Keratinocyte (primary cell): ENCODE measurements around the gene TNPO1. TPM values are rescaled to one million over a fixed set of nuclear protein-coding genes. Genes with fewer than 3 reads are reported as not detected.

Experiments used
- DNase-seq: peaks from one replicate; pipeline ENCODE4 v3.0.0-alpha.2; 2011; ENCODE audit warnings: low read depth, missing footprints, low spot score
- FAIRE-seq: peaks from 2 replicates; lab custom pipeline; 2011; peaks lifted over from hg19 to GRCh38; lab: Jason Lieb, UNC
- H2AFZ ChIP-seq: 2 replicates; pipeline ENCODE4 v1.6.0; 2012; ENCODE audit warnings: low read length, control low read depth, inconsistent platforms; ENCODE audit not compliant: control insufficient read depth
- H3K27ac ChIP-seq: 2 replicates; pipeline ENCODE4 v1.5.1; 2011; ENCODE audit warnings: low read length; ENCODE audit not compliant: control insufficient read depth, insufficient read depth
- H3K27me3 ChIP-seq: 3 replicates; pipeline ENCODE4 v1.6.0; 2011; ENCODE audit warnings: low read length; ENCODE audit not compliant: control insufficient read depth, insufficient read depth; ENCODE audit errors: extremely low read depth
- H3K36me3 ChIP-seq, 2 experiments: 2 replicates in 1 of 2; 3 replicates in 1 of 2; pipeline ENCODE4 v1.5.1; 2011; ENCODE audit warnings: low read length in 2 of 2, mild to moderate bottlenecking in 1 of 2; ENCODE audit not compliant: control insufficient read depth in 2 of 2, insufficient read depth in 2 of 2; ENCODE audit errors: extremely low read depth in 1 of 2
- H3K4me1 ChIP-seq: 3 replicates; pipeline ENCODE4 v1.5.1; 2011; ENCODE audit warnings: low read length; ENCODE audit not compliant: control insufficient read depth, insufficient read depth; ENCODE audit errors: extremely low read depth
- H3K4me2 ChIP-seq: 3 replicates; pipeline ENCODE4 v1.6.0; 2011; ENCODE audit warnings: low read depth, low read length; ENCODE audit not compliant: control insufficient read depth, insufficient read depth; ENCODE audit errors: extremely low read depth
- H3K4me3 ChIP-seq, 3 experiments: fragments of 200-600 bp in 1 of 3; sonication (generic) in 1 of 3; 2 replicates in 2 of 3; 3 replicates in 1 of 3; pipeline ENCODE4 v1.5.1; 2011 to 2016; ENCODE audit warnings: low read length in 3 of 3, mild to moderate bottlenecking in 3 of 3, control low read depth in 2 of 3, inconsistent platforms in 1 of 3, low read depth in 1 of 3, mixed read lengths in 1 of 3, mixed run types in 1 of 3, moderate library complexity in 1 of 3; ENCODE audit not compliant: control insufficient read depth in 2 of 3, insufficient read depth in 2 of 3; ENCODE audit errors: extremely low read depth in 1 of 3
- H3K79me2 ChIP-seq: 2 replicates; pipeline ENCODE4 v1.6.0; 2012; ENCODE audit warnings: low read length; ENCODE audit not compliant: control insufficient read depth, insufficient read depth
- H3K9ac ChIP-seq: 3 replicates; pipeline ENCODE4 v1.6.0; 2011; ENCODE audit warnings: low read length; ENCODE audit not compliant: control insufficient read depth, insufficient read depth; ENCODE audit errors: extremely low read depth
- H3K9me1 ChIP-seq: 3 replicates; pipeline ENCODE4 v1.6.0; 2011; ENCODE audit warnings: low read length; ENCODE audit not compliant: control insufficient read depth, insufficient read depth; ENCODE audit errors: extremely low read depth
- H3K9me3 ChIP-seq: 2 replicates; pipeline ENCODE4 v1.5.1; 2012; ENCODE audit warnings: low read depth, low read length; ENCODE audit not compliant: control insufficient read depth
- H4K20me1 ChIP-seq: 3 replicates; pipeline ENCODE4 v1.6.0; 2011; ENCODE audit warnings: low read length; ENCODE audit not compliant: control insufficient read depth, insufficient read depth; ENCODE audit errors: extremely low read depth
- CTCF ChIP-seq, 3 experiments: IDR thresholded peaks in 1 of 3; conservative IDR thresholded peaks in 1 of 3; optimal IDR thresholded peaks in 1 of 3; 2 replicates in 2 of 3; 3 replicates in 1 of 3; pipeline versions ENCODE3 to v1.5.1; 2011; ENCODE audit warnings: low read length in 3 of 3, mild to moderate bottlenecking in 3 of 3, moderate library complexity in 2 of 3, control low read depth in 1 of 3, inconsistent platforms in 1 of 3; ENCODE audit not compliant: insufficient read depth in 2 of 3; ENCODE audit errors: extremely low read depth in 1 of 3
- EZH2 ChIP-seq: IDR thresholded peaks from one replicate; pipeline ENCODE4 v1.6.1; 2012; ENCODE audit warnings: inconsistent platforms, mild to moderate bottlenecking, low read length, moderate library complexity
- dilution Hi-C: fragments of 300-500 bp; cut with MboI; formaldehyde crosslinking; loops from one replicate; pipeline ENCODE4 v1.7.0; 2020; ENCODE audit warnings: low sequenced_read_pairs; ENCODE audit not compliant: extremely low pct_ligation_motif_present
- polyA plus RNA-seq, 5 experiments: library from polyadenylated mRNA; depleted of rRNA in 3 of 5; stranded (reverse) in 3 of 5; stranded (forward) in 1 of 5; unstranded in 1 of 5; fragments of >200 nt; gene quantifications; 1 replicate in 1 of 5; 2 replicates in 3 of 5; 3 replicates in 1 of 5; pipeline versions ENCODE4 v1.2.1 to v1.2.3, GENCODE V29; 2011 to 2012; ENCODE audit warnings: missing spikeins in 2 of 5, low read depth in 1 of 5, low replicate concordance in 1 of 5

TNPO1 gene
- polyA plus RNA-seq, 1 donor (not counting 4 experiments of a cell fraction or from before 2014, with no cell fraction given): 123 TPM

- Histone ChIP-seq H3K9ac (no peak overlapping the region), H3K9me1 (no peaks in the 10 kb centered on the region), H3K27me3 (no peaks in the 10 kb centered on the region), H3K9me3 (no peaks in the 10 kb centered on the region), H4K20me1 (peaks cover 2% of the 10 kb centered on the region), H3K4me3 (no peak overlapping the region), H3K4me1 (peaks cover 12% of the 10 kb centered on the region), H3K36me3 (peaks cover 9 to 29% of the 10 kb centered on the region in 2 experiments), H3K4me2 (no peak overlapping the region), H2AFZ (no peak overlapping the region), H3K27ac (no peak overlapping the region), H3K79me2 (peaks cover 90% of the 10 kb centered on the region)
- FAIRE-seq (no peak), DNase-seq (no peak)
- TF ChIP-seq EZH2 (no peak), CTCF (optimal IDR thresholded peaks at IDR 0.05 in 1 of 3, IDR thresholded peaks at IDR 0.05 in 1 of 3, conservative IDR thresholded peaks at IDR 0.05 in 1 of 3; ENCODE audit: extremely low read depth in 1 of 3, insufficient read depth in 2 of 3, low read length in 3 of 3) (no peak)
- dilution Hi-C loops: no loop called here
Measured at GRCh38 chr5:72854419-72854818, 38.0 kb downstream of the TNPO1 start.

DNA sequence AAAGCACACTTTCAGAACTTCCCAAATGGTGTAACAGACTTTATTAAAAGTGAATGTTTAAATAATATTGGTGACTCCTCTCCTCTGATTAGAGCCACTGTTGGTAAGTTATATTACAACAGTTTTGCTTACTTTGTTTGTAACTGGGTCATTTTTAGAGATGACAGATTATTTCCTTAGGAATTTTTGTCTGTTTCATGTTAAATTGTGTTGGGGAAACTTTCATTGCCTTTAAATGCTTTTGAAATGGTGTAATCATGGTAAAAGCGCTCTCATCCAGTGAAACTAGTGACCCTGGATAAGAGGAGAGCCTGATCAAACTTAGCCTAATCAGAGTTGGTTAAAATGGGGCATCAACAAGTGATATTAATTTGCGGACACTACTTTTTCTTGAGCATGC, 39.4 kb downstream of the TNPO1 start:
- H3K36me3 ChIP-seq: peaks cover 9 to 34% of the 10 kb centered on the region in 2 experiments
- H3K4me1 ChIP-seq: peaks cover 4% of the 10 kb centered on the region
- no peaks in the 10 kb centered on the region for H3K9me3 ChIP-seq
- no peak overlapping the region for H3K4me3 ChIP-seq
- no peak overlapping the region for H3K4me2 ChIP-seq
- dilution Hi-C loops: no loop called here
- H3K27ac ChIP-seq: no peak overlapping the region
- H3K27me3 ChIP-seq: no peaks in the 10 kb centered on the region
- peaks cover 88% of the 10 kb centered on the region for H3K79me2 ChIP-seq
- no peaks in the 10 kb centered on the region for H4K20me1 ChIP-seq
- FAIRE-seq: no peak
- H3K9ac ChIP-seq: no peak overlapping the region
- no peaks in the 10 kb centered on the region for H3K9me1 ChIP-seq
- no peak overlapping the region for H2AFZ ChIP-seq
- DNase-seq: no peak
- TF ChIP-seq CTCF (optimal IDR thresholded peaks at IDR 0.05 in 1 of 3, IDR thresholded peaks at IDR 0.05 in 1 of 3, conservative IDR thresholded peaks at IDR 0.05 in 1 of 3; ENCODE audit: extremely low read depth in 1 of 3, insufficient read depth in 2 of 3, low read length in 3 of 3): no peak
- no peak for TF ChIP-seq EZH2
